Activated CD4-positive, alpha-beta T cell treated with anti-CD3 and anti-CD28 coated beads for 4 hours (primary cell): ENCODE results near the gene GNG13.
"Not testable (repeated sequence)": the region's sequence is repeated elsewhere in the genome, so short reads cannot be mapped to it uniquely, and the experiment has no call there.

ENCODE experiments used
- DNase-seq, 2 donors: peaks; one replicate each; pipeline ENCODE4 v3.0.0-alpha.2; 2020

The GNG13 gene

DNA sequence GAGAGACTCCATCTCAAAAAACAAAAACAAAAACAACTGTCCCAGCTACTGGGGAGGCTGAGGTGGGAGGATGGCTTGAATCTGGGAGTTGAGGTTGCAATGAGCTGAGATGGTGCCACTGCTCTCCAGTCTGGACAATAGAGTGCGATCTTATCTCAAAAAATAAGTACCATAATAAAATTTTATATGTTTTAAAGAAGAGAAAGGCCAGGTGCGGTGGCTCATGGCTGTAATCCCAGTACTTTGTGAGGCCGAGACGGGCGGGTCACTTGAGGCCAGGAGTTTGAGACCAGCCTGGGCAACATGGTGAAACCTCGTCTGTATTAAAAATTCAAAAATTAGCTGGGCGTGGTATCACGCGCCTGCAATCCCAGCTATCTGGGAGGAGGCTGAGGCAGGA, 23.7 kb downstream of the GNG13 start:
- DNase-seq: no peak

DNA sequence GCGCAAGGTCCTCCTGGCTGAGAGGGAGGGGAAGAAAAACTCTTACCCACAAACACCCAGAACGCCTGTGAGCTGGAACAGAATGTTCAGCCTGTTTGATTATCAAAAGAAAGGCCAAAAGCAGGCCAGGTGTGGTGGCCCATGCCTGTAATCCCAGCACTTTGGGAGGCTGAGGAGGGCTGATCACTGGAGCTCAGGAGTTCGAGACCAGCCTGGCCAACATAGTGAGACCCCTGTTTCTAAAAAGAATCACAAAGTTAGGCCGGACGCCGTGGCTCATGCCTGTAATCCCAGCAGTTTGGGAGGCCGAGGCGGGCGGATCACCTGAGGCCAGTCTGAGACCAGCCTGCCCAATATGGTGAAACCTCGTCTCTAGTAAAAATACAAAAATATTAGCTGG, 24.2 kb downstream of the GNG13 start:
- not testable (repeated sequence) for DNase-seq

DNA sequence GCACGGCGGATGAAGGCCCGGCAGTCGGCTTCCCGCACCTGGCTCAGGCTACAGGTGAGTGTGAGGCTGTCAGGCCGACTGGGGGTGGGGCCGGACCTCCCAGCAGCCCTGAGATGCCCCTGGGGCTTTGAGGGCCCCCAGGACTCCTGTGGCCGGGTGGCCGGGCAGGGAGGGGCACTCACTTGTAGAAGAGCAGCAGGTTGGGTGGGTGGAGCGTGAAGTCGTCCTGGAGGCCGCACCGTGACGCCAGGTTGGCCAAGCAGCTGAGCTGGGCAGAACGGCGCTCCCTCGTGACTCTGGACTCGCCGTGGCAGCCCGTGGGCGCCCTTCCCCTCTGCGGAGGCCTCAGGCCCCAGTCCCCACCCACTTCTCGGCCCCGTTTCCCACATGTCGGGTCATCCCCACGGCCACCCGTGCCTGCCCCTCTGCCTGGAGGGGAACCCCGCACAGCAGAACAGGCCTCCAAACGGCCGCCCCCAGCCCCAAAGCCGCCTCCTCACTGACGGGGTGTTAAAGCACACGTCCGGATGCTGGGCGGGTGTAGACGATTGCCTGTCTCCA, 25.2 kb downstream of the GNG13 start:
- no peak for DNase-seq

DNA sequence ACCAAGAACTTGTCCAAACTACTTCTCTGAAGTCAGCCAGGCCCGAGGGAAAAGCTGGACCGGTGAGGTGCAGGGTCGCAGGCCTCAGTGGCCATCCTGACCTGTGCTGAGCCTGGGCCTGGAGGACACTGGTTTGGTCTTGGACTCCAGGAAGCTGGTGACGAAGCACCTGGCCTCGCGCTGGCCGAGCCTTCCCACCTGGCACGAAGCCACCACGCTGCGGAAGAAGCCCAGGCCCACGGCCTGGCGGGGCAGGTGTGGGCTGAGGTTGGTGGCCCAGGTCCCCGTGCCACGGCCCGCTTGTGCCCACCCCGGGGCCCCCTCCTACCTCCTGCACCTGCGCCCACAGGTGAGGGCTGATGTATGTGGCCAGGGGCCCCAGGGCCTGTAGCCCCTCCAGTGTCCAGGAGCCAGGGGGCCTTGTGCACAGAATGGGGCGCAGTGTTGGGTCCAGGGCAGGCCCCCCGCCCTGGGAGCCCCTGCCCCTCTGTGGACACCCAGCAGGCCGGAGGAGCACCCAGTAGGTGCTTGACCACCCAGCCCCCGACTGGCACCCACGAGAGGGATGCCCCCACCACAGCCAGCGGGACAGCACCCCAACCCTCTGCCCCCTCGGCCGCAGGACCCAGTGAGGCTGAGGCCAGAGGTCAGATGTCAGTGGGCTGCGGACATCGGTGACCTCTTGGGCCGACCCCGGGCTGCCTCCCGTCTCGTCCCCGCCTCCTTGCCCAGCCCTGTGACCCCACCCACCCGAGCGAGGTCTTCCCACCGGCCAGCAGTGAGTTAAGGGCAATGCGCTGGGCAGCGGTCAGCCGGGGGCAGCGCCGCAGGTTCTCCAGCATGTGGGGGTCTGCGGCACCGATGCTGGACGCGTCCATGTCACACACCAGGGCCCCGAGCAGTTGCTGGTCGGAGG, 26.2 kb downstream of the GNG13 start:
- no peak for DNase-seq

DNA sequence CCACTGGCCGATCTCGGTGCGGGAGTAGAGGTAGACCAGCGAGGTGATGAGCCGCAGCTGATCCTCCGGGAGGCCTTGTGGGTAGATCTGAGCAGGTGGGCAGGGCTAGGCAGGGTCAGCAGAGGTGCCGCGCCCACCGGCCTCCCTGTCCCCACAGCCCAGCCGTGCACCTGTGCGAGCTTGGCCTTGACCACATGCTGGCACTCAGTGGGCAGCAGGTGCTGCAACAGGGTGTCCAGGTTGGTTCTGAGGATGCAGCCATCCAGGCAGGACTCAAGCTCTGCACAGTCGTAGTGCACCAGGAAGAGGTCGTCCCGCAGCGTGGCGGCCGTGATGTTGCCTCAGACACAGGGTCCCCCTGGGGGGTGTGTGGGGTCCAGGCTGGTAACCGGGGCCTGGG, 27.6 kb downstream of the GNG13 start:
- DNase-seq: no peak

DNA sequence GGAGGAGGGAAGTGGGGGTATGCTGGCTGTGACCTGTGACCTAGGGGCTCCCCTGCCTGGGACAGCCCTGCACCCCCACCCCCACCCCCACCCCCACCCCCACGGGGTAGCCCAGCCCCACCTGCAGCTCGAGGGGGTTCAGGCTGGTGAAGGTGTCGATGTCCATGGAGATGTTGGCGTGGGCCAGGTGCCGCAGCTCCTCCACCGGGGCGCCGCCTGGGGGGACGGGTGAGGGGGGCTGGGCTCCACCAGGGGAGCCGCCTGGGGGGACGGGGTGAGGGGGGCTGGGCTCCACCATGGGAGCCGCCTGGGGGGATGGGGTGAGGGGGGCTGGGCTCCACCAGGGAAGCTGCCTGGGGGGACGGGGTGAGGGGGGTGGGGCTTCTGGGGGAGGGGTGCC, 30.1 kb downstream of the GNG13 start:
- DNase-seq: no peak

DNA sequence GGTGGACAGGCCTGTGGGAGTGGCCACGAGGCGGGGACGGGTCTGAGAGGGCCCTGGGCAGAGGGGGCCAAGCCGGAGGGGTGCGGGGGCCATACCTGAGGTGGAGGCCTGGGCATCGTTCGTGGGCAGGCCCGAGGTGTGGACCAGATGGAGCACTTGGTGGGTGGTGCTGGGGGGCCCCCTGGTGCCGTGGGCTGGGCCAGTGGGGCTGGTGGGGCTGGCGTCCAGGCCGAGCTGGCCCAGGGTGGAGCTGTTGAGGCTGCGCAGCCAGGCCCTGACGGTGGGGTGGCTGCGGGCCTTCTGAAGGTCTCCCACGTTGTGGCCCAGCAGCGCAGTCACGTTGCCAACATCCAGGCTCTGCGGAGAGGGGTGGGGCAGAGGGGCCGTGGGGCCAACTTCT, 30.6 kb downstream of the GNG13 start:
- DNase-seq: no peak

DNA sequence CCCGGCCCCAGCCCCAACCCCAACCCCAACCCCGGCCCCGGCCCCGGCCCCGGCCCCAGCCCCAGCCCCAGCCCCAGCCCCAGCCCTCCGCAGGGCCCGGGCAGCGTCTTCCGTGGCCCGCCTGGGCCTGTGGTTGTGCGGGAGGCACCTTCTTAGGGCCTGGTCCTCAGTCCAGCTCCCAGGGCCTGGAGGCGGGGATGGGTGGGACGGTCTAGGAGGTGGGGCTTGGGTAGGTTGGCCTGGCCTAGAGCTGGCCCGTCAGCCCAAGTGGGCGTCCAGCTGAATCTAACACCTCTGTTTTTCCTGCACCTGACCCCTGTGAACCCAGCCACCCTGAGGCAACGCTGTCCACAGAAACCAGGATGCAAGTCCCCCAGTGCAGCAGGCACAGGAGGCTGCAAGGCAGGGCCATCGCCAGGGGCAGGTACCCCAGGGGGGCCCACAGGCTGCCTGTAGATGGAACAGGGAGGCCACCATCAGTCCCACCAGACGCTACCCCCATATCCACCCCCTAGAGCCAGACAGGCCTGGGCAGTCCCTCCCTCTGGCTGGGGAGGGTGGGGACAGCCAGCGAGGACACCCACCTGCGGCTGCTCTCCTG, 31.2 kb downstream of the GNG13 start:
- DNase-seq: no peak

DNA sequence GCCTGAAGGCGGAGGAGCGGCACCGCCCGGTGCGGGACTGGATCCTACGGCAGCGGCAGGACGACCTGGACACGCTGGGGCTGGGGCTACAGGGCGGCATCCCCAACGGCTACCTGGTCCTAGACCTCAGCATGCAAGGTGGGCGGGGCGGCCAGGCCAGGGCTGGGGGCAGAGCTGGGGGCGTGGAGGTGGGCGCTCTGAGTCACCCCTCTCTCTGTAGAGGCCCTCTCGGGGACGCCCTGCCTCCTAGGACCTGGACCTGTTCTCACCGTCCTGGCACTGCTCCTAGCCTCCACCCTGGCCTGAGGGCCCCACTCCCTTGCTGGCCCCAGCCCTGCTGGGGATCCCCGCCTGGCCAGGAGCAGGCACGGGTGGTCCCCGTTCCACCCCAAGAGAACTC, 32.1 kb downstream of the GNG13 start:
- no peak for DNase-seq

DNA sequence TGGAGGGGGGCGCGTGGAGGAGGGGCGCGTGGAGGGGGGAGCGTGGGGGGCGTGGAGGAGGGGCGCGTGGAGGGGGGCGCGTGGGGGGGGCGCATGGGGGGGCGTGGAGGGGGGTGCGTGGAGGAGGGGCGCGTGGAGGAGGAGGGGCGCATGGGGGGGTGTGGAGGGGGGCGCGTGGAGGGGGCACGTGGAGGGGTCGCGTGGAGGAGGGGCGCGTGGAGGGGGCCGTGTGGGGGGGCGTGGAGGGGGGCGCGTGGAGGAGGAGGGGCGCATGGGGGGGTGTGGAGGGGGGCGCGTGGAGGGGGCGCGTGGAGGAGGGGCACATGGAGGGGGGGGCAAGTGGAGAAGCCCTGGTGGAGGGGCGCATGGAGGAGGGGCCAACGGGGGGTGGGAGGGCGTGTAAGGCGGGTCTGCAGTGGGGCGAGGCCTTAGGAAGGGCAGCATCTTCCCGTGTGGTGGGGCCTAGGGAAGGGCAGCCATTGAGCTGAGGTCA, 32.7 kb downstream of the GNG13 start:
- DNase-seq: no peak

DNA sequence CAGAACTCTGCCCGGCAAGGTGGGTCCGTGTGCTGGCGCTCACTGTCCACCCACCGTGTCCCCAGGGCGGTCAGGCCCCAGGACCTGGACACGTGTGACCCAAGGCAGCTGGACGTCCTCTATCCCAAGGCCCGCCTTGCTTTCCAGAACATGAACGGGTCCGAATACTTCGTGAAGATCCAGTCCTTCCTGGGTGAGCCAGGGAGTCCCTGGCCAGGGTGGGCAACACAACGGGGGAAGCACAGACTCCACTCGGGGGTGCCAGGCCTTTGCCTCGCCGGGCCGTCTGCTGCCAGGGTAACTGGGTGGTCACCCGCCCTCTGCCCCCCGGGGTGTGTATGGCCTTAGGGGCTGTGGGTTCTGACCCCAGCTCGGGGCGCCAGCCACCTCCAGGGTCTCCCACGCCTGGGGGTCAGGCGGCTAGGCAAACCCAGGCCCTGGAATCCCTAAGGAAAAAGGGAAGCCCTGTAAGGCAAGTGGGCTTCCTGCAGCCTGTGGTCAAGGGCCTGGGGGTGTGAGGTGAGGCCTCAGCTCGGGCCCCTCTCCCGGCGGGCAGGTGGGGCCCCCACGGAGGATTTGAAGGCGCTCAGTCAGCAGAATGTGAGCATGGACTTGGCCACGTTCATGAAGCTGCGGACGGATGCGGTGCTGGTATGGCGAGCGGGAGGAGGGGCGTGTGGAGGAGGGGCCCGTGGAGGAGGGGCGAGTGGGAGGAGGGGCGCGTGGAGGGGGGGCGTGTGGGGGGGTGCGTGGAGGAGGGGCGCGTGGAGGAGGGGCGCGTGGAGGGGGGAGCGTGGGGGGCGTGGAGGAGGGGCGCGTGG, 33.5 kb downstream of the GNG13 start:
- no peak for DNase-seq

DNA sequence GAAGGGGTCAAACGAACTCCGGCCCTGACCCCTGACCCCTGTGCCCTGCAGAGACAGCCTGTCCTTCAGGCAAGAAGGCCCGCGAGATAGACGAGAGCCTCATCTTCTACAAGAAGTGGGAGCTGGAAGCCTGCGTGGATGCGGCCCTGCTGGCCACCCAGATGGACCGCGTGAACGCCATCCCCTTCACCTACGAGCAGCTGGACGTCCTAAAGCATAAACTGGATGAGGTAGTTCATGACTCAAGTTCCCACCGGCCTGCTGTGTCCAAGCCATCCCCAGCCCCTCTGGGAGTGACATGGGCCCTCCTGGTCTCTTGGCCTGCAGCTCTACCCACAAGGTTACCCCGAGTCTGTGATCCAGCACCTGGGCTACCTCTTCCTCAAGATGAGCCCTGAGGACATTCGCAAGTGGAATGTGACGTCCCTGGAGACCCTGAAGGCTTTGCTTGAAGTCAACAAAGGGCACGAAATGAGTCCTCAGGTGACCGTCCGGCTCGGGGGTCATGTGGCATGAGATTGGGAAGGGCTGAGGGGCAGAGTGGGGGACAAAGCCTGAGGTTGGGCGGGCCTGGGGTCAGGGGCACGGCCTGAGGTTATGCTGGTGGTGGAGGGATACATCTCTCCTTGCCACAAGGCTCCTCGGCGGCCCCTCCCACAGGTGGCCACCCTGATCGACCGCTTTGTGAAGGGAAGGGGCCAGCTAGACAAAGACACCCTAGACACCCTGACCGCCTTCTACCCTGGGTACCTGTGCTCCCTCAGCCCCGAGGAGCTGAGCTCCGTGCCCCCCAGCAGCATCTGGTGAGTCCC, 34.3 kb downstream of the GNG13 start:
- no peak for DNase-seq

DNA sequence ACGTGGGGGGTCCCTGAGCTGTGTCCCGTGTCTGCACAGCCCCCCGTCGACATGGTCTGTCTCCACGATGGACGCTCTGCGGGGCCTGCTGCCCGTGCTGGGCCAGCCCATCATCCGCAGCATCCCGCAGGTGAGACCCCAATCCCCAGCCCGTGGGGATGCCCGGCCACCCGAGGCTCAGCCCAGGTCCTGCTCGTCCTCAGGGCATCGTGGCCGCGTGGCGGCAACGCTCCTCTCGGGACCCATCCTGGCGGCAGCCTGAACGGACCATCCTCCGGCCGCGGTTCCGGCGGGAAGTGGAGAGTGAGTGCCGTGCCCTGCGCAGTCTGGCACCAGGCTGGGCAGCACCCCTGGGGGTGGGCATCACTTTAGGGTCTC, 35.1 kb downstream of the GNG13 start:
- DNase-seq: no peak

DNA sequence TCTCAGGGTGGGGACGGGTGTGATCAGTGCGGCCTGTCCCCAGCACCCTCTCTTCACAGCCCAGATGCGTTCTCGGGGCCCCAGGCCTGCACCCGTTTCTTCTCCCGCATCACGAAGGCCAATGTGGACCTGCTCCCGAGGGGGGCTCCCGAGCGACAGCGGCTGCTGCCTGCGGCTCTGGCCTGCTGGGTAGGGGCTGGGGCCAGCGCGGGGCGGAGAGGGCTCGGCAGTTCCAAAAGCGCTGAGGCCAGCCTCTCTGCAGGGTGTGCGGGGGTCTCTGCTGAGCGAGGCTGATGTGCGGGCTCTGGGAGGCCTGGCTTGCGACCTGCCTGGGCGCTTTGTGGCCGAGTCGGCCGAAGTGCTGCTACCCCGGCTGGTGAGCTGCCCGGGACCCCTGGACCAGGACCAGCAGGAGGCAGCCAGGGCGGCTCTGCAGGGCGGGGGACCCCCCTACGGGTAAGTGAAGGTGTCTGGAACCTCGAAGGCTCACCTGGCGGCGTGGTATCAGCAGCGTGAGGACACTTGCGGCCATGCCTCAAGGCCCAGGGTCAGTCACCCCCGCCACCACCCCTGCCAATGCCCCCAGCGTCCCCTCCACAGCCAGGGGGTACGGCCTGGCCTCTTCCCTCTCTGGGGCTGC, 35.6 kb downstream of the GNG13 start:
- DNase-seq: no peak

DNA sequence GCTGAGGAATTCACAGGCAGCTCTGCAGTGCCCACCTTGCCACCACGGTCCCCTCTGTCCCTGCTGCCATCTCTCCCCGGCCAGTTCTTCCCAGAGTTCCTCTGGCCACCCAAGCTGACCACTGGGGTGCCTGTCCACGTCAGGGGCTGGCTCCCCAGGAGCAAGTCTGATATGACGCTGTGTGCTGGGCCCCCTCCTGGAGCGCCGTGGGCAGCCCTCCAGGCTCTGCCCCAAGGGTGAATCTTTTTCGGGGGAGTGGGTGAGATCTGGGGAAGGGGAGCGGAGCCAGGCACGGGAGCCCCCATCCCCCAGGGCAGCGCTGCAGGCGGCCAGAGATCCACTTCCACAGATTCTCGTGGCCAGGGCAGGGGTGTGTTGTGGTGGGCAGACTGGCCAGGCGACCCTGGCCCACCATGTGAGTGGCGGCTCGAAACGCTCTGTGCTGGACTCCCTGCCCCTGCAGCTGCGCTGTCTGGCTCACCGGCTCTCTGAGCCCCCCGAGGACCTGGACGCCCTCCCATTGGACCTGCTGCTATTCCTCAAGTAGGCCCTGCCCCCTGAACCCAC, 36.3 kb downstream of the GNG13 start:
- no peak for DNase-seq

DNA sequence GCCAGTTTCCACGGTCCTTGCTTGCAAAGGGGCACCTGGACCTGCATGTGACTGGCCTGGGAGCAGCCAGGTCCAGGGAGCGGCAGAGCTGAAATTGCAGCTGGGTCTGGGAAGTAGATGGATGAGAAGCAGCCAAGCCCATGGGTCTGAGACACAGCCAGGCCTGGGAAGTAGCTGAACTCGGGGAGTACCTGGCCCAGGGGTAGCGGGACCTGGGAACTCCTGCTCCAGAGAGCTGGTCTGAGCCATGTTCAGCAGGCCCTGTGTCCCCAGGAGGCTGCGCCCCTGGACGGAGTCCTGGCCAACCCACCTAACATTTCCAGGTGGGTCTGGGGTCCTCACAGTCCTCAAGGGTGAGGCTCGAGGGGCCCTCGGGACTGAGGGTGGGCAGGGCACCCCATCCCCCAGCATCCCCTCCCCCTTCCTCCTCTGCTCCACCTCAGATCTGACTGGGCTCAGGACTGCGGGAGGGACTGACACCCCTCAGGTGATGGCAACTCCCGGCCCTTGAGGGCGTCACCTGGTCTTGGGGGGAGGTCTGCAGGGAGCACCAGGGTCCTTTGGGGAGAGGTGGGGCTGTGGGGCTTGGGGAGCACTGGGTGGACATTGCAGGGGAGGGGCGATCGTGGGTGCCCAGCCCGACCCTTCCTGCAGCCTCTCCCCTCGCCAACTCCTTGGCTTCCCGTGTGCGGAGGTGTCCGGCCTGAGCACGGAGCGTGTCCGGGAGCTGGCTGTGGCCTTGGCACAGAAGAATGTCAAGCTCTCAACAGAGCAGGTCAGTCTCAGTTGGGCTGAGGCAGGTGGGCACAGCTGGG, 37.0 kb downstream of the GNG13 start:
- no peak for DNase-seq

DNA sequence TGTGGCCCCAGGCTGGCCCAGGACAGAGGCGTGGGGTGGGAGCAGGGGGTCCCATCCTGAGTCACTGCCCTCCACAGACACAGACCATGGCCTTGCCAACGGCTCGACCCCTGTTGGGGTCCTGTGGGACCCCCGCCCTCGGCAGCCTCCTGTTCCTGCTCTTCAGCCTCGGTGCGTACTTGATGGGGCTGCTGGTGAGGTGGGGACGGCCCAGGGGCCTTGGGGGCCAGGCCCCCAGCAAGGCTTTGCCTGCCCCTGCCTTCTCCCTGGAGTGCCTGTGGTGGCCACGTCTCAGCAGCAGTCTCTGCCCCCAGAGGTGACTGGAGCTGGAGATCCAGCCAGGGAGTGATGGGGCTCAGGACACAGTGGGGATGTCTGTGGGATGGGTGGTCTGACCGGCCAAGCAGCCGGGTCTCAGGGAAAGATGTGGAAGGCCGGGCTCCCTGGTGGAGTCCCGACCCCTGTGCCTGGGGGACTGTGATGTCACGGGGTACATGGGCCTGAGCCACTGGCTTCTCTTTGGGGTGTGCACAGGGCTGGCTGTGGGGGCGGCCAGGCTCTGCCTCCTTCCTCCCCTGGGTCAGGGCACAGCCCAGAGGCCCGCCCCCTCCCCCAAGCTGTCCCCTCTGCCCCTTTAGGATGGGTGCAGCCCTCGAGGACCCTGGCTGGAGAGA, 37.8 kb downstream of the GNG13 start:
- no peak for DNase-seq

DNA sequence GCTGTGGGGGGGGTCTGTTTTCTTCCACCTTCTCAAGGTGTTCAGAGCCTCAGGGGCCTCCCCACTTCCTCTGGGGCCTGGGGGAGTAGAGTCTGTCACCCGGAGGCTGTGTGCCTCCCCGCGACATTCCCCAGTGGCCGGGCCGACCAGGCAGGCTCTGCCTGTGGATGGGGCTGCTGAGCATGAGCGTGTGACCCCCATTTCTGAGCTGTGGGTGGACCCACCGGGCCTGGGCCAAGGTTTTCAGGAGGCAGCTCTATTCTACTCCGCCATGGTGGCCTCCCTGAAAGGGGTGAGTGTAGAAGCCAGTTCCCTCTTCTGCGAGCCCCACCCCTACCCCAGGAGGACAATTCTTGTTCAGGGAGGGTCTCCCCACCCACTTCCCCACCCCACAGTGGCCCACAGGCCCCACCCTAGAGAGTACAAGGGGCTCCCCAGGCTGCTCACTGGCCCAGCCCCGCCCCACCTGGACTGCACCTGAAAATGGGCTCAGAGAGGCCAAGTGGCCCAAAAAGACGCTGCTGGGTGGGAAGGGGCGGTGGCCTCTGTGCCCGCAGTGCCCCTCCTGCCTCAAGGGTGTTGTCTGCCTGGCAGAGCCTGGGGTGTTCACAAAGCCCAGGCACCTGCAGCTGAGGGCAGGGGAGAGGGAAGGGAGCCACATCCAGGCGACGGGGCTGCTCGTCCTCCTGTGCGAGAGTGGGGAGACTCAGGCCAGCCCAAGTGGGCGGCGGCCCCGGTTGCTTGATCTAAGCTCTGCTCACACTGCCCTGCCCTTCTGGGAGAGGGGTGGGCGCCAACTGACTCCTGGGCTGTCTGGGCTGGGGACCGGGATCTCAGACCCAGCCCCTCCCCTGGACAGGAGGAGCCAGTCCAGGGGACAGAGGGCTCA, 38.7 kb downstream of the GNG13 start:
- DNase-seq: no peak
